IPS DF 6.9 (cell line): ENCODE data around the gene LHX2.

Experiments
- DNase-seq: peaks from one replicate; pipeline ENCODE4 v3.0.0-alpha.2; 2013; ENCODE audit warnings: low read depth, low spot score
- H3K27ac ChIP-seq: one replicate; pipeline ENCODE4 v1.5.1; 2013; ENCODE audit warnings: low read length, control low read depth
- H3K27me3 ChIP-seq: 2 replicates; pipeline ENCODE4 v1.6.1; 2013; ENCODE audit warnings: mild to moderate bottlenecking, low read length; ENCODE audit not compliant: control insufficient read depth, insufficient read depth
- H3K36me3 ChIP-seq: 2 replicates; pipeline ENCODE4 v1.6.1; 2013; ENCODE audit warnings: low read length; ENCODE audit not compliant: control insufficient read depth, insufficient read depth
- H3K4me1 ChIP-seq: 2 replicates; pipeline ENCODE4 v1.6.1; 2013; ENCODE audit warnings: low read length; ENCODE audit not compliant: control insufficient read depth, insufficient read depth
- H3K4me3 ChIP-seq: 2 replicates; pipeline ENCODE4 v1.5.1; 2013; ENCODE audit warnings: mild to moderate bottlenecking, low read length
- H3K9me3 ChIP-seq: 2 replicates; pipeline ENCODE4 v1.6.1; 2013; ENCODE audit warnings: low read length, inconsistent platforms; ENCODE audit not compliant: control insufficient read depth, insufficient read depth
- WGBS: extraction: QIAGEN DNeasy Blood & Tissue Kit; methylation state at CpG from one replicate; pipeline ENCODE4 v1.1.7; 2013; ENCODE audit warnings: mixed read lengths, missing lambda C conversion rate; ENCODE audit not compliant: insufficient read length, insufficient coverage; 5-methylcytosine and 5-hydroxymethylcytosine counted together

The LHX2 gene

GRCh38 chr9:124036578-124036977 lies 25.0 kb downstream of the LHX2 start:
- WGBS = no CpG with 5 or more reads among the region's 1 CpG
- Histone ChIP-seq H3K9me3 (no peaks in the 10 kb centered on the region), H3K4me1 (no peaks in the 10 kb centered on the region), H3K36me3 (no peaks in the 10 kb centered on the region), H3K4me3 (no peak overlapping the region), H3K27ac (no peak overlapping the region), H3K27me3 (peaks cover 13% of the 10 kb centered on the region; the same call in 1 of the 2 replicates)
- DNase-seq = no peak

GRCh38 chr9:124037790-124038189 lies 26.2 kb downstream of the LHX2 start:
- Histone ChIP-seq H3K27me3 (peaks cover 14% of the 10 kb centered on the region; the same call in 1 of the 2 replicates), H3K27ac (no peak overlapping the region)
- WGBS = no CpG with 5 or more reads among the region's 6 CpGs

GRCh38 chr9:124038239-124038638 lies 26.7 kb downstream of the LHX2 start:
- H3K36me3 ChIP-seq = no peaks in the 10 kb centered on the region
- WGBS = no CpG with 5 or more reads among the region's 6 CpGs
- no peak overlapping the region for H3K27ac ChIP-seq
- H3K9me3 ChIP-seq = no peaks in the 10 kb centered on the region
- DNase-seq = no peak
- H3K27me3 ChIP-seq = peaks cover 14% of the 10 kb centered on the region; the same call in 1 of the 2 replicates
- H3K4me3 ChIP-seq = no peak overlapping the region
- no peaks in the 10 kb centered on the region for H3K4me1 ChIP-seq

More at GRCh38 chr9:124037790-124038189, 26.2 kb downstream of the LHX2 start:
- no peaks in the 10 kb centered on the region for H3K4me1 ChIP-seq
- no peak overlapping the region for H3K4me3 ChIP-seq
- no peaks in the 10 kb centered on the region for H3K36me3 ChIP-seq
- DNase-seq = no peak
- H3K9me3 ChIP-seq = no peaks in the 10 kb centered on the region

GRCh38 chr9:124038790-124039633 lies 27.4 kb downstream of the LHX2 start:
- no peaks in the 10 kb centered on the region for H3K4me1 ChIP-seq
- no peak overlapping the region for H3K4me3 ChIP-seq
- no peaks in the 10 kb centered on the region for H3K36me3 ChIP-seq
- H3K27ac ChIP-seq = no peak overlapping the region
- H3K9me3 ChIP-seq = no peaks in the 10 kb centered on the region
- H3K27me3 ChIP-seq = peaks cover 14% of the 10 kb centered on the region; the same call in 1 of the 2 replicates
- no CpG with 5 or more reads among the region's 9 CpGs for WGBS
- DNase-seq = no peak

- H3K9me3 ChIP-seq = no peaks in the 10 kb centered on the region
- peak overlapping the region; percentile 45; the same call in 1 of the 2 replicates for H3K4me3 ChIP-seq
- H3K27me3 ChIP-seq = peaks cover 21% of the 10 kb centered on the region; the same call in 1 of the 2 replicates
These were observed 28.8 kb downstream of the LHX2 start for GRCh38 chr9:124040186-124040931.

GRCh38 chr9:124040935-124041816 lies 29.6 kb downstream of the LHX2 start:
- Histone ChIP-seq H3K27me3 (peaks cover 23% of the 10 kb centered on the region; the same call in 1 of the 2 replicates), H3K9me3 (no peaks in the 10 kb centered on the region), H3K4me1 (no peaks in the 10 kb centered on the region), H3K27ac (no peak overlapping the region), H3K4me3 (peak overlapping the region; percentile 45; the same call in 1 of the 2 replicates), H3K36me3 (no peaks in the 10 kb centered on the region)
- WGBS = 100% methylated on average over 5 of the region's 55 CpGs
- no peak for DNase-seq

More at GRCh38 chr9:124040186-124040931, 28.8 kb downstream of the LHX2 start:
- Histone ChIP-seq H3K27ac (no peak overlapping the region), H3K4me1 (no peaks in the 10 kb centered on the region), H3K36me3 (no peaks in the 10 kb centered on the region)
- whole genome bisulfite sequencing = no CpG with 5 or more reads among the region's 21 CpGs
- DNase-seq = no peak

GRCh38 chr9:124041817-124042116 lies 30.2 kb downstream of the LHX2 start:
- DNase-seq = no peak
- H3K36me3 ChIP-seq = no peaks in the 10 kb centered on the region
- no peak overlapping the region for H3K27ac ChIP-seq
- H3K4me1 ChIP-seq = no peaks in the 10 kb centered on the region
- peaks cover 23% of the 10 kb centered on the region; the same call in 1 of the 2 replicates for H3K27me3 ChIP-seq
- no peaks in the 10 kb centered on the region for H3K9me3 ChIP-seq
- WGBS = no CpG with 5 or more reads among the region's 4 CpGs
- H3K4me3 ChIP-seq = no peak overlapping the region

GRCh38 chr9:124042201-124042721 lies 30.7 kb downstream of the LHX2 start:
- H3K36me3 ChIP-seq = no peaks in the 10 kb centered on the region

GRCh38 chr9:124044448-124044847 lies 32.9 kb downstream of the LHX2 start:
- Histone ChIP-seq H3K4me3 (no peak overlapping the region), H3K9me3 (no peaks in the 10 kb centered on the region), H3K36me3 (no peaks in the 10 kb centered on the region), H3K27me3 (peaks cover 23% of the 10 kb centered on the region; the same call in 1 of the 2 replicates), H3K4me1 (no peaks in the 10 kb centered on the region), H3K27ac (no peak overlapping the region)
- WGBS = no CpG with 5 or more reads among the region's 5 CpGs
- DNase-seq = no peak

More at GRCh38 chr9:124042201-124042721, 30.7 kb downstream of the LHX2 start:
- Histone ChIP-seq H3K9me3 (no peaks in the 10 kb centered on the region), H3K27me3 (peaks cover 23% of the 10 kb centered on the region; the same call in 1 of the 2 replicates), H3K4me1 (no peaks in the 10 kb centered on the region), H3K4me3 (no peak overlapping the region), H3K27ac (no peak overlapping the region)
- WGBS = no CpG with 5 or more reads among the region's 11 CpGs
- DNase-seq = no peak
